Activated naive CD8-positive, alpha-beta T cell (primary cell): ENCODE measurements around the gene CLCNKA.

Experiments
- H3K27ac Mint-ChIP-seq: one replicate; pipeline ENCODE4 v1.8.0; 2021; ENCODE audit warnings: mixed read lengths
- H3K27me3 Mint-ChIP-seq: one replicate; pipeline ENCODE4 v1.8.0; 2021; ENCODE audit warnings: mixed read lengths
- H3K36me3 Mint-ChIP-seq: one replicate; pipeline ENCODE4 v1.8.0; 2021; ENCODE audit warnings: mixed read lengths
- H3K4me1 Mint-ChIP-seq: one replicate; pipeline ENCODE4 v1.8.0; 2021; ENCODE audit warnings: low read depth, mixed read lengths
- H3K4me3 Mint-ChIP-seq: one replicate; pipeline ENCODE4 v1.8.0; 2021; ENCODE audit warnings: mild to moderate bottlenecking, mixed read lengths
- H3K9me3 Mint-ChIP-seq: one replicate; pipeline ENCODE4 v1.8.0; 2021; ENCODE audit warnings: low read depth, mixed read lengths

CLCNKA gene

GRCh38 chr1:16010837-16011236 is 11.0 kb upstream of the CLCNKA start:
- Mint-ChIP-seq H3K9me3 (no peaks in the 10 kb centered on the region), H3K27me3 (no peaks in the 10 kb centered on the region), H3K27ac (no peak overlapping the region), H3K4me1 (peaks cover 10% of the 10 kb centered on the region), H3K4me3 (no peak overlapping the region), H3K36me3 (no peaks in the 10 kb centered on the region)

- H3K4me3 Mint-ChIP-seq, result peak overlapping the region; percentile 56
- H3K27ac Mint-ChIP-seq, result no peak overlapping the region
- H3K4me1 Mint-ChIP-seq, result peaks cover 4% of the 10 kb centered on the region
- no peaks in the 10 kb centered on the region for H3K9me3 Mint-ChIP-seq
- H3K27me3 Mint-ChIP-seq, result no peaks in the 10 kb centered on the region
- no peaks in the 10 kb centered on the region for H3K36me3 Mint-ChIP-seq
These were observed 9.8 kb upstream of the CLCNKA start for GRCh38 chr1:16011936-16012589.

GRCh38 chr1:16012590-16013219 is 9.1 kb upstream of the CLCNKA start:
- Mint-ChIP-seq H3K27me3 (no peaks in the 10 kb centered on the region), H3K27ac (no peak overlapping the region), H3K4me3 (peak overlapping the region; percentile 56)

GRCh38 chr1:16013220-16013907 is 8.5 kb upstream of the CLCNKA start:
- Mint-ChIP-seq H3K4me1 (peaks cover 4% of the 10 kb centered on the region), H3K9me3 (no peaks in the 10 kb centered on the region), H3K36me3 (no peaks in the 10 kb centered on the region), H3K4me3 (peak overlapping the region; percentile 43), H3K27ac (no peak overlapping the region), H3K27me3 (no peaks in the 10 kb centered on the region)

More at GRCh38 chr1:16012590-16013219, 9.1 kb upstream of the CLCNKA start:
- Mint-ChIP-seq H3K36me3 (no peaks in the 10 kb centered on the region), H3K9me3 (no peaks in the 10 kb centered on the region), H3K4me1 (peaks cover 4% of the 10 kb centered on the region)

GRCh38 chr1:16013908-16014258 is 8.0 kb upstream of the CLCNKA start:
- Mint-ChIP-seq H3K9me3 (no peaks in the 10 kb centered on the region), H3K27me3 (no peaks in the 10 kb centered on the region), H3K36me3 (no peaks in the 10 kb centered on the region), H3K4me3 (peak overlapping the region; percentile 43), H3K27ac (no peak overlapping the region), H3K4me1 (peaks cover 4% of the 10 kb centered on the region)

GRCh38 chr1:16014509-16015482 is 7.0 kb upstream of the CLCNKA start:
- no peaks in the 10 kb centered on the region for H3K27me3 Mint-ChIP-seq
- no peaks in the 10 kb centered on the region for H3K36me3 Mint-ChIP-seq
- H3K4me3 Mint-ChIP-seq, result no peak overlapping the region
- no peaks in the 10 kb centered on the region for H3K9me3 Mint-ChIP-seq
- peaks cover 4% of the 10 kb centered on the region for H3K4me1 Mint-ChIP-seq
- H3K27ac Mint-ChIP-seq, result no peak overlapping the region

- Mint-ChIP-seq H3K27ac (no peak overlapping the region), H3K27me3 (no peaks in the 10 kb centered on the region), H3K9me3 (no peaks in the 10 kb centered on the region), H3K36me3 (no peaks in the 10 kb centered on the region), H3K4me3 (no peak overlapping the region), H3K4me1 (peaks cover 4% of the 10 kb centered on the region)
These were observed 6.3 kb upstream of the CLCNKA start for GRCh38 chr1:16015491-16015890.

- Mint-ChIP-seq H3K27me3 (no peaks in the 10 kb centered on the region), H3K4me3 (no peak overlapping the region), H3K27ac (no peak overlapping the region), H3K9me3 (no peaks in the 10 kb centered on the region), H3K36me3 (no peaks in the 10 kb centered on the region), H3K4me1 (peaks cover 4% of the 10 kb centered on the region)
These were observed 5.6 kb upstream of the CLCNKA start for GRCh38 chr1:16015960-16016901.

- Mint-ChIP-seq H3K4me1 (peaks cover 4% of the 10 kb centered on the region), H3K36me3 (no peaks in the 10 kb centered on the region), H3K4me3 (no peak overlapping the region), H3K27ac (no peak overlapping the region), H3K9me3 (no peaks in the 10 kb centered on the region), H3K27me3 (no peaks in the 10 kb centered on the region)
These were observed 4.8 kb upstream of the CLCNKA start for GRCh38 chr1:16017076-16017460.

- Mint-ChIP-seq H3K4me1 (no peaks in the 10 kb centered on the region), H3K9me3 (no peaks in the 10 kb centered on the region), H3K4me3 (no peak within 1 kb of the TSS)
These were observed 4.2 kb upstream of the CLCNKA start, which contains the start of gene HSPB7 for GRCh38 chr1:16017461-16018303. Gene HSPB7, minus strand, starts transcription at chr1:16018043. Its CDS starts 80 bp downstream, at chr1:16017963.

GRCh38 chr1:16018308-16018707 is 3.5 kb upstream of the CLCNKA start:
- Mint-ChIP-seq H3K4me3 (no peak overlapping the region), H3K4me1 (no peaks in the 10 kb centered on the region), H3K27ac (peak overlapping the region; percentile 16), H3K9me3 (no peaks in the 10 kb centered on the region), H3K27me3 (no peaks in the 10 kb centered on the region), H3K36me3 (no peaks in the 10 kb centered on the region)

More at GRCh38 chr1:16017461-16018303, 4.2 kb upstream of the CLCNKA start, which contains the start of gene HSPB7:
- Mint-ChIP-seq H3K27me3 (no peaks in the 10 kb centered on the region), H3K36me3 (no peaks in the 10 kb centered on the region), H3K27ac (peak within 1 kb of the TSS; percentile 16)

- H3K27me3 Mint-ChIP-seq, result no peaks in the 10 kb centered on the region
- H3K27ac Mint-ChIP-seq, result peak overlapping the region; percentile 16
- H3K36me3 Mint-ChIP-seq, result no peaks in the 10 kb centered on the region
- no peaks in the 10 kb centered on the region for H3K9me3 Mint-ChIP-seq
- no peak overlapping the region for H3K4me3 Mint-ChIP-seq
- no peaks in the 10 kb centered on the region for H3K4me1 Mint-ChIP-seq
These were observed 2.8 kb upstream of the CLCNKA start for GRCh38 chr1:16018749-16019643.
